T-cell (primary cell): ENCODE results near the gene DGCR6. TPM values are rescaled to one million over a fixed set of nuclear protein-coding genes. Genes with fewer than 3 reads are reported as not detected.
"Not testable (repeated sequence)": the region's sequence is repeated elsewhere in the genome, so short reads cannot be mapped to it uniquely, and the experiment has no call there.

Source experiments
- ATAC-seq, 4 experiments: fragments of 200-7000 bp in 3 of 4; fragments of 150-1000 bp in 1 of 4; cut with Tn5 transposase; replicated peaks in 1 of 4; 1 replicate in 3 of 4; 2 replicates in 1 of 4; pipeline ENCODE4 v1.10.0; 2021; ENCODE audit warnings: moderate library complexity in 3 of 4, mild to moderate bottlenecking in 2 of 4, moderate number of reproducible peaks in 1 of 4
- CTCF ChIA-PET, 2 donors: fragments of 300-600 bp; sonication (Branson Sonifier 250); formaldehyde crosslinking; loops; one replicate each; lab custom pipeline; 2022; ENCODE audit warnings: antibody characterized with exemption in 2 of 2; lab: Charles Lee
- POLR2A ChIA-PET, 2 donors: fragments of 300-600 bp; sonication (Branson Sonifier 250); formaldehyde crosslinking; loops; one replicate each; lab custom pipeline; 2022; ENCODE audit warnings: antibody characterized with exemption in 2 of 2; lab: Charles Lee
- DNase-seq, 35 experiments: peaks; one replicate each; pipeline versions ENCODE4 v3.0.0 to v3.0.0-alpha.2; 2013 to 2023
- H3K27ac ChIP-seq: one replicate; pipeline ENCODE4 v1.5.1; 2013; ENCODE audit warnings: low read length
- H3K27me3 ChIP-seq, 2 experiments: replicated peaks in 1 of 2; 1 replicate in 1 of 2; 2 replicates in 1 of 2; pipeline versions ENCODE4 v1.6.1 to v1.7.0; 2013; ENCODE audit warnings: low read length in 1 of 2, mixed read lengths in 1 of 2; ENCODE audit not compliant: control insufficient read depth in 2 of 2, insufficient read depth in 2 of 2; ENCODE audit errors: extremely low read depth in 1 of 2
- H3K36me3 ChIP-seq, 2 donors: 1 replicate in 1 of 2; 2 replicates in 1 of 2; pipeline versions ENCODE4 v1.6.1 to v1.7.0; 2013; ENCODE audit warnings: low read length in 1 of 2; ENCODE audit not compliant: control insufficient read depth in 2 of 2, insufficient read depth in 1 of 2; ENCODE audit errors: extremely low read depth in 1 of 2
- H3K4me1 ChIP-seq, 2 experiments: 1 replicate in 1 of 2; 2 replicates in 1 of 2; pipeline versions ENCODE4 v1.6.1 to v1.7.0; 2013; ENCODE audit warnings: low read length in 2 of 2, mixed read lengths in 1 of 2; ENCODE audit not compliant: insufficient read depth in 2 of 2, control insufficient read depth in 1 of 2; ENCODE audit errors: extremely low read depth in 1 of 2
- H3K4me3 ChIP-seq, 2 donors: 1 replicate in 1 of 2; 2 replicates in 1 of 2; pipeline versions ENCODE4 v1.5.1 to v1.7.0; 2013; ENCODE audit warnings: mild to moderate bottlenecking in 2 of 2, low read length in 1 of 2, moderate library complexity in 1 of 2; ENCODE audit not compliant: control insufficient read depth in 1 of 2; ENCODE audit errors: extremely low read depth in 1 of 2
- H3K9me3 ChIP-seq: 2 replicates; pipeline ENCODE4 v1.7.0; 2013
- H3K27ac Mint-ChIP-seq, 2 donors: one replicate each; pipeline ENCODE4 v1.8.0; 2020 to 2021; ENCODE audit warnings: mild to moderate bottlenecking in 2 of 2, mixed read lengths in 2 of 2
- H3K27me3 Mint-ChIP-seq, 2 donors: one replicate each; pipeline ENCODE4 v1.8.0; 2021 to 2022; ENCODE audit warnings: mixed read lengths in 2 of 2
- H3K36me3 Mint-ChIP-seq: one replicate; pipeline ENCODE4 v1.8.0; 2021; ENCODE audit warnings: mixed read lengths
- H3K4me1 Mint-ChIP-seq, 3 donors: one replicate each; pipeline ENCODE4 v1.8.0; 2020 to 2022; ENCODE audit warnings: mixed read lengths in 3 of 3, mild to moderate bottlenecking in 1 of 3
- H3K4me3 Mint-ChIP-seq, 3 donors: one replicate each; pipeline ENCODE4 v1.8.0; 2020 to 2022; ENCODE audit warnings: mild to moderate bottlenecking in 3 of 3, mixed read lengths in 3 of 3, moderate library complexity in 3 of 3
- H3K9me3 Mint-ChIP-seq, 3 donors: one replicate each; pipeline ENCODE4 v1.8.0; 2020 to 2022; ENCODE audit warnings: mixed read lengths in 3 of 3
- WGBS: methylation state at CpG from one replicate; pipeline ENCODE4 v1.1.5; 2013; ENCODE audit warnings: missing lambda C conversion rate; ENCODE audit not compliant: insufficient coverage; 5-methylcytosine and 5-hydroxymethylcytosine counted together
- total RNA-seq, 35 experiments: library from RNA in 6 of 35; stranded (reverse) in 6 of 35; fragments of 120-200 nt in 1 of 35; gene quantifications; one replicate each; pipeline versions ENCODE4 v1.2.1 to v1.2.4 and lab custom pipeline; 2013 to 2026

The DGCR6 gene
- total RNA-seq, 5 donors from 2014 or later (not counting 1 experiment from before 2014, with no cell fraction given): 5.0 to 16.8 (median 6.5) TPM

DNA sequence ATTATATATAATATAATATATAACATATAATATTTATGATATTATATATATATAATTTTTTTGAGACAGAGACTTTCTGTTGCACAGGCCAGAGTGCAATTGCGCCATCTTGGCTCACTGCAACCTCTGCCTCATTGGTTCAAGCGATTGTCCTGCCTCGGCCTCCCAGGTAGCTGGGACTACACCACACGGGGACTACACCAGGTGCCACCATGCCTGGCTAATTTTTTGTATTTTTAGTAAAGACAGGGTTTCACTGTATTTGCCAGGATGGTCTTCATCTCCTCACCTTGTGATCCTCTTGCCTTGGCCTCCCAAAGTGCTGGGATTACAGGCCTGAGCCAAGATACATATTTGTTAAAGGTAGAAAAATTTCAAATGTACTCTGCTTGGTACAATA is 12.3 kb upstream of the DGCR6 start:
- H3K36me3 Mint-ChIP-seq, H3K36me3 ChIP-seq, ATAC-seq, H3K4me1 Mint-ChIP-seq, H3K27me3 ChIP-seq, H3K4me3 Mint-ChIP-seq, H3K27ac Mint-ChIP-seq, POLR2A ChIA-PET, H3K9me3 ChIP-seq, H3K4me3 ChIP-seq, H3K4me1 ChIP-seq, CTCF ChIA-PET, H3K9me3 Mint-ChIP-seq, H3K27me3 Mint-ChIP-seq, DNase-seq, H3K27ac ChIP-seq: not testable (repeated sequence)
- WGBS: no CpG with 5 or more reads among the region's 4 CpGs

GRCh38 chr22:18896037-18896657 is 10.0 kb upstream of the DGCR6 start:
- CTCF ChIA-PET, POLR2A ChIA-PET, H3K4me3 Mint-ChIP-seq, H3K27me3 Mint-ChIP-seq, H3K36me3 ChIP-seq, H3K27ac ChIP-seq, H3K4me1 Mint-ChIP-seq, H3K4me3 ChIP-seq, H3K4me1 ChIP-seq, H3K9me3 ChIP-seq, H3K9me3 Mint-ChIP-seq, H3K36me3 Mint-ChIP-seq, H3K27me3 ChIP-seq, H3K27ac Mint-ChIP-seq: not testable (repeated sequence)
- no CpG with 5 or more reads among the region's 7 CpGs for WGBS
- ATAC-seq (peak in 1 of 4 experiments; percentile 36), DNase-seq (peak in 3 of 35 experiments; percentile 1 to 16 (median 11))

DNA sequence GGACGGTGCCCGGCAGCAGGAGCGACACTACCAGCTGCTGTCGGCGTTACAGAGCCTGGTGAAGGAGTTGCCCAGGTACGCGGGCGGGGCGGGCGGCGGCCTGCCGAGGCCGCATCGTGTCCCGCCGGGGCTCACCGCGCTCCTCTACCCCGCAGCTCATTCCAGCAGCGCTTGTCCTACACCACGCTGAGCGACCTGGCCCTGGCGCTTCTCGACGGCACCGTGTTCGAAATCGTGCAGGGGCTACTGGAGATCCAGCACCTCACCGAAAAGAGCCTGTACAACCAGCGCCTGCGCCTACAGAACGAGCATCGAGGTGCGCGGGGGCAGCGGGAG is 258 bp downstream of the DGCR6 start:
- DNase-seq, POLR2A ChIA-PET, H3K4me1 Mint-ChIP-seq, H3K4me1 ChIP-seq, H3K36me3 ChIP-seq, H3K27me3 ChIP-seq, H3K27ac ChIP-seq, H3K4me3 ChIP-seq, CTCF ChIA-PET, H3K9me3 Mint-ChIP-seq, H3K4me3 Mint-ChIP-seq, H3K9me3 ChIP-seq, H3K27ac Mint-ChIP-seq, H3K27me3 Mint-ChIP-seq, H3K36me3 Mint-ChIP-seq: not testable (repeated sequence)
- no CpG with 5 or more reads among the region's 36 CpGs for WGBS
- ATAC-seq: peak; percentile 44 to 56 (median 49)

DNA sequence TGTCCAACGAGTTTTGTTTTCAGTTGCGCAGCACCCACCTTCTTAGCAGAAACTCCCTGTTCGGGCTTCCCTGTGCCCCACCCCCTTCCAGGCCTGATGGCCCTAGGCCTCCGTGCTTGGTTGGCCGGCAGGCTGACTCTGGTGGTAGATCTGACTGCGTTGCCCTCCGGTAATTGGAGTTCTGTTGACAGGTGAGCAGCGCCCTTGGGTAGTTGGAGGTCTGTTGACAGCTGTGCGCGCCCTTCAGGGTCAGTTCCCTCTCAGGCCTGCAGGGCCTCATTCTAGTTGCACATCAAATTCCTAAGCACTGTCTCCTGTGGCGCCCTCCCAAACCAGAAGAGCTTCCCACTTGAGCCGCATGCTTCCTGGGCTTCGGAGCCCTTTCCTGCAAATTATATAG is 776 bp downstream of the DGCR6 start:
- H3K27me3 Mint-ChIP-seq: no peaks in the 10 kb centered on the region

GRCh38 chr22:18909556-18909955 is 3.4 kb downstream of the DGCR6 start:
- H3K9me3 ChIP-seq: no peaks in the 10 kb centered on the region
- ChIA-PET CTCF (no interaction called here), POLR2A (no interaction called here)
- ATAC-seq (no peak), DNase-seq (no peak)
- Mint-ChIP-seq H3K27ac (no peak overlapping the region), H3K36me3 (no peaks in the 10 kb centered on the region), H3K27me3 (no peaks in the 10 kb centered on the region), H3K9me3 (no peaks in the 10 kb centered on the region), H3K4me3 (no peak overlapping the region), H3K4me1 (no peaks in the 10 kb centered on the region)
- H3K36me3 ChIP-seq: no peaks in the 10 kb centered on the region
- no peaks in the 10 kb centered on the region for H3K27me3 ChIP-seq
- no peak overlapping the region for H3K27ac ChIP-seq
- H3K4me3 ChIP-seq: no peak overlapping the region
- H3K4me1 ChIP-seq: no peaks in the 10 kb centered on the region
- WGBS: no CpG with 5 or more reads among the region's 5 CpGs

More for the DNA sequence above, 776 bp downstream of the DGCR6 start:
- WGBS: no CpG with 5 or more reads among the region's 13 CpGs
- Mint-ChIP-seq H3K36me3 (no peaks in the 10 kb centered on the region), H3K4me3 (no peak overlapping the region), H3K27ac (no peak overlapping the region), H3K9me3 (no peaks in the 10 kb centered on the region), H3K4me1 (no peaks in the 10 kb centered on the region)
- CTCF ChIA-PET: no interaction called here
- POLR2A ChIA-PET: no interaction called here
- no peaks in the 10 kb centered on the region for H3K36me3 ChIP-seq
- no peak for ATAC-seq
- H3K4me3 ChIP-seq: no peak overlapping the region
- H3K4me1 ChIP-seq: no peaks in the 10 kb centered on the region
- H3K27ac ChIP-seq: no peak overlapping the region
- H3K27me3 ChIP-seq: no peaks in the 10 kb centered on the region
- no peaks in the 10 kb centered on the region for H3K9me3 ChIP-seq
- DNase-seq: no peak

DNA sequence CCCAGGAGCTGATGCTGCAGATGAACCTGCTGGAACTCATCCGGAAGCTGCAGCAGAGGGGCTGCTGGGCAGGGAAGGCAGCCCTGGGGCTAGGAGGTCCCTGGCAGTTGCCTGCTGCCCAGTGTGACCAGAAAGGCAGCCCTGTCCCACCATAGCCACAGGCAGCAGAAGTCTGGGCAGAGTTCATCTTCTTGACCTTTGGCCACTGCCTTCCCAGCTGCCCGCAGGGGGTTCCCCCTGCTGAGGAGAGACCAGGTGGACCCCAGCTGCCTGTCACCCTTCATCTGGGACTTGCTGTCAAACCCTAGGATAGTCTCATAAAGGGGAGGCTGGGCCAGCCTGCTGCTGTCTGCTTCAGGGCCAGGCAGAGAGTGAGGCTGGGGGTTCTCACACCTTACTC is 5.4 kb downstream of the DGCR6 start:
- ATAC-seq, H3K9me3 Mint-ChIP-seq, H3K4me1 Mint-ChIP-seq, POLR2A ChIA-PET, H3K4me3 Mint-ChIP-seq, H3K36me3 Mint-ChIP-seq, H3K4me3 ChIP-seq, H3K27me3 Mint-ChIP-seq, H3K36me3 ChIP-seq, H3K4me1 ChIP-seq, H3K27me3 ChIP-seq, H3K9me3 ChIP-seq, H3K27ac ChIP-seq, H3K27ac Mint-ChIP-seq, CTCF ChIA-PET, DNase-seq: not testable (repeated sequence)
- no CpG with 5 or more reads among the region's 2 CpGs for WGBS
